Activated naive CD4-positive, alpha-beta T cell treated with anti-CD3 and anti-CD28 coated beads, Interleukin-2, amount 10 ng/mL, durations not matched to agents 7 days and 5 days (primary cell): ENCODE data around the gene ABHD14A.

Experiments
- CTCF ChIA-PET: fragments of 350-600 bp; sonication (Branson Sonifier 250); formaldehyde crosslinking; loops from one replicate; lab custom pipeline; 2021; ENCODE audit warnings: antibody characterized with exemption; lab: Charles Lee
- DNase-seq: peaks from one replicate; pipeline ENCODE4 v3.0.0-alpha.2; 2020
- H3K27ac Mint-ChIP-seq: one replicate; pipeline ENCODE4 v1.8.0; 2021; ENCODE audit warnings: mild to moderate bottlenecking, moderate library complexity, mixed read lengths
- H3K27me3 Mint-ChIP-seq: one replicate; pipeline ENCODE4 v1.8.0; 2021; ENCODE audit warnings: mild to moderate bottlenecking, mixed read lengths
- H3K36me3 Mint-ChIP-seq: one replicate; pipeline ENCODE4 v1.8.0; 2021; ENCODE audit warnings: mixed read lengths
- H3K4me1 Mint-ChIP-seq: one replicate; pipeline ENCODE4 v1.8.0; 2021; ENCODE audit warnings: mixed read lengths
- H3K4me3 Mint-ChIP-seq: one replicate; pipeline ENCODE4 v1.8.0; 2021; ENCODE audit warnings: mild to moderate bottlenecking, moderate library complexity, mixed read lengths
- H3K9me3 Mint-ChIP-seq: one replicate; pipeline ENCODE4 v1.8.0; 2021; ENCODE audit warnings: mixed read lengths

Gene ABHD14A

DNA sequence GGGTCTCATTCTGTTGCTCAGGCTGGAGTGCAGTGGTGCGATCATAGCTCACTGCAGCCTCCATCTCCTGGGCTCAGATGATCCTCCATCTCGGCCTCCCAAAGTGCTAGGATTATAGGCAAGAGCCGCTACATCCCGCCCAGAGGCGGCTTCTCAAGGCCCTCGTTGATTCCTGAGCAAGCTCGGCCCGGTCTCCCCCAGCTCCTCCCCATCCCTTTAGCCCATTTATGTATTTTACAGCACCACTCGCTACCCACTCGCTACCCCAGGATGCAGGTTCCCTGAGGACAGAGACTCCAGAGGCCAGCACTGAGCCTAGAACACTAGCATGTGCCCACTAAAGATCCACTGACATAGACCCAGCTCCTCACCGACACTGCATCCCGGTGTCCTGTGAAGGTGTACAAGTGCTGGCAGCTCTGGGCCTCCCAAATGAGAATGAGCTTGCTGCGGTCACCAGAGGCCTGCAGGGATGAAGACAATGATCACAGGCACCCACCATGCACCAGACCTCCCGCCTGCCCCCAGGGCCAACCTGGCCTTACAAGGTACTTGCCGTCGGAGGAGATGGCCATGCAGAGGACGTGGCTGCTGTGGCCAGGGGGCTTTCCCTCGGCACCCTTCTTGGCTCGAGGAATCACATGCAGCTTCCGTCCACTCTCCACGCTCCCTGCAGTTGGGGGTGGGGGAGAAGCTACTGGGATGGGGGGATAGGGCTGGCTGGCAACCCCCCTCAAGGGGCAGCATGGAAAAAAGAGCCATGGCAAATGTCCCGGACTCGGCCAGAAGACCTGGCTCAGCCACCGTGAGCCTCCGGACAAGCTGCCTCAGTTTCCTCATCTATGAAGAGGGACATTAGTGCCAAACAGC, 38.7 kb upstream of the ABHD14A start:
- Mint-ChIP-seq H3K9me3 (no peaks in the 10 kb centered on the region), H3K36me3 (peaks cover 36% of the 10 kb centered on the region), H3K4me1 (peaks cover 23% of the 10 kb centered on the region), H3K27ac (peak overlapping the region; percentile 11), H3K4me3 (no peak overlapping the region), H3K27me3 (no peaks in the 10 kb centered on the region)
- DNase-seq = no peak
- CTCF ChIA-PET = interaction anchor here (1.3 kb wide), 1 partner anchor 187 kb away, joined by 3 read pairs; no protein-coding TSS in a partner anchor

DNA sequence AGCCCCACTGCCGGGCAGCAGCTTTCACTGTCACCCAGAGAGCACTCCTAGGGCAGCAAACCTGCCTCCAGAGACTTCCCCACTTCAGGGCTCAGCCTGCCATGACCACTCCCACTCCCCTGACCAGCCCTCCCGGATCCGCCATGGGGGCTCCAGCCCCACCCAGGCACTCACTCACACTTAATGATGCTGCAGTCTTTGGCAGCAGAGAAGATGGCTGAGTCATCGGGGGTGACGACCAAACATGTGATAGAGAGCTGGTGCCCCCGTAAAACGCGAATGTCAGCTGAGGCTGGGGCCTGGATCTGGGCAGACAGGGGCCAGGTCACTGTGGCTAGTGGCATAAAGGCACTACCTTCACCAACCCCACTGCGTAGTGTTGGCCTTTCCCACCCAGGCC, 37.9 kb upstream of the ABHD14A start:
- Mint-ChIP-seq H3K27me3 (no peaks in the 10 kb centered on the region), H3K36me3 (peaks cover 35% of the 10 kb centered on the region), H3K4me1 (peaks cover 28% of the 10 kb centered on the region), H3K27ac (no peak overlapping the region), H3K9me3 (no peaks in the 10 kb centered on the region), H3K4me3 (no peak overlapping the region)
- no peak for DNase-seq
- CTCF ChIA-PET = interaction anchor here (1.3 kb wide), 1 partner anchor 212 kb away, joined by 3 read pairs; no protein-coding TSS in a partner anchor

DNA sequence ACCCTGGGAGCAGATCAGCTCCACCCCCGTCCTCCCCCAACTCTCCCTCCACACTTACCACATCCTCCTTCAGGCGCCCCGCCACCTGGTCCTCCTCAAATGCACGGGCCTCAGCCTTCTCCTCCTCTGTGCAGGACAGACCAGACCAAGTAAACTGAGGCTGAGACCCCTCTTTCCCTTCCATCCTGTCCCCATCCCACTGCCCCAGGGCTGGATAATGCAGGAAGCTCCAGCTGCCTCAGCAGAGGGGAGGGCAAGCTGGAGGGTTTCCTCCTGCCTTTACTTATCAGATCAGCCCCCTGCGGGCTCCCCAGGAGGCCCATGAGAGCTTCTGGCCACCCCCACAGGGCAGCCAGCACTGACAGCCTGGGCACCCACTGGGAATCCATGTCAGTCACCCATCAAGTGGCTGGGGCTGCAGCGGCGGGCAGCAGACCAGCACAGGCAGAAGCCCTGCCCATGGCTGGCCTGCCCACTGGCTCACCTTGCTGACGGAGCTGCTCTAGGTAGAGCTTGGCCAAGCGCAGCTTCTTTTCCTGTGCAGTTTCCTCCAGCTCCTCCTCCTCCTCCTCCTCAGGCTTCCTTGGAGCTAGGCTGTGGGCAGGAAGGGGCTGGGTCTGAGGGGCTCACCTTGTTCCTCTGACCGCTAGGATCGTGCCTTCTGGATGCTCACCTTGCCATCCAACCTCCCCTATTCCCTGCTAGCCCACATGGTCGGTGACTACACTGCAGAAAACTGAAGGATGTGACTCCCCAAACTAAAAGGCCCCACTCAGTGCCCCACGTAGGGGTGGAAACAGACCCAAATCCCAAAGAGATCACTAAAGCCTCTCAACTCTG, 37.0 kb upstream of the ABHD14A start:
- CTCF ChIA-PET = interaction anchor here (1.3 kb wide), 1 partner anchor 211 kb away, joined by 3 read pairs; no protein-coding TSS in a partner anchor
- no peak overlapping the region for H3K27ac Mint-ChIP-seq
- no peaks in the 10 kb centered on the region for H3K27me3 Mint-ChIP-seq
- H3K4me3 Mint-ChIP-seq = no peak overlapping the region
- no peaks in the 10 kb centered on the region for H3K9me3 Mint-ChIP-seq
- no peak for DNase-seq
- H3K36me3 Mint-ChIP-seq = peaks cover 33% of the 10 kb centered on the region
- H3K4me1 Mint-ChIP-seq = peaks cover 35% of the 10 kb centered on the region

DNA sequence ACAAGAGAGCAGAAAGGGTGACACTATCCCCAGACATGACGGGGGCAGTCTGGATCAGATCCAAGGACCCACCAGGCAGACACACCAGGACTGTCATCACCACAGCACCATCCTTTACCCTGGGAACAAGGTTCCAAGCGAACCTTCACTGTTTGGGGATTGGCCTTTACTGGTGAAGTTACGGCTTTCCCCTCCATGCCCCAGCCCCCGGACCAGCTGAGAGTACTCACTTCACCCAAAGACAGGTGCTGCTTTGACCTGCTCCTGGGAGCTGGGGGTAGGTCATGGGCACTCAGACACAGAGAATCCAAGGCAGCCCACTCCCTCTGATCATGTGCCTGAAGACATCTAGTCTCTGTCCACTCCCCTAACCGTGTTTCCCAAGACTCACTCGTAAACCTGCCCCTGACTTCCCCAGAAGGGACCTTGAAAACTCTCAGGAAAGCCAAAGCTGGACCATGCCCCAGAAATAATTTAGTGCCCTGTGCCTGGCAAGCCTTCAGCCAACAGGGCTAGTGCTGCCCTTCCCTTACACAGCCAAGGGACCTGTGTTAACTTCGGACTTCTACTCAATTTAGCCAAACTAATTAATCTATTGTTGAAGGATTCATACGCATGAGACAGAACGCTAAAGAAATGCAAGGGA, 36.0 kb upstream of the ABHD14A start:
- Mint-ChIP-seq H3K27me3 (no peaks in the 10 kb centered on the region), H3K4me3 (no peak overlapping the region), H3K27ac (no peak overlapping the region)

DNA sequence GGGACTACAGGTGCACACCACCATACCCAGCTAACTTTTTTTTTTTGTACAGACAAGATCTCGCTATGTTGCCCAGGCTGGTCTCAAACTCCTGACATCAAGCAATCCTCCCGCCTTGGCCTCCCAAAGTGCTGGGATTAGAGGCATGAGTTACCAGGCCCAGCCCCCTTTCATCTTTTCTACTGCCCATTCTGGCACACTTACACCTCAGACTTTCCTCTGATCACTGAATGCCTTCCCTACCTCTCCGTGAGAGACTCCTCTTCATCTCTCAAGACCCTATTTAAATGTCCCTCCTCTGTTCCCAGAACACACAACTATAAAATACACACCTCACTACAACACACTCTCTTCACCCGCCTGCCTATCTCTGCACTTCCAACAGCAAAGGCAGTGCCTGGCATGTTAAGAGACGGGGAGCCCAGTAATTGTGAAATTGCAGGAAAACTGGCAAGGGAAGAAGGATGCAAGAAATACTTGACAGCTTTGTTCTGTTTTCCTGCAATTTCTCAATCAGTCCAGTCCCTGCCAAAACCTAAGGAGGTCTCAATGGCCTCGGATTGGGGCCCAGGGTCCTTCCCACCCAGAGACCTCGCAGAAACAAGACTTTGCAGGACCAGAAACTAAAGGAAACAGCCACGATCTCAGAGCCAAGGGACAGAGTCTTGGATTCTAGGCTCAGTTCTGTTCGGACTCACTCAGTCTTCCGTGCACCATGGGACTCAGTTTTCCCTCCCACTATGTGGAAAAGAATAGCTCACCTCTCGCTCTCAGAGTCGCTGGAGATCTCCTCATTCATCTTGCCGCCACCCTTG, 34.0 kb upstream of the ABHD14A start:
- CTCF ChIA-PET = interaction anchor here (0.6 to 3.4 kb wide), 11 partner anchors 8 to 471 kb away, joined by 3 to 24 read pairs (median 4); partner anchors contain the start of genes ABHD14A and ABHD14B
- Mint-ChIP-seq H3K27me3 (no peaks in the 10 kb centered on the region), H3K36me3 (peaks cover 21% of the 10 kb centered on the region), H3K27ac (peak overlapping the region; percentile 67), H3K4me1 (peaks cover 39% of the 10 kb centered on the region), H3K4me3 (peak overlapping the region; percentile 87), H3K9me3 (no peaks in the 10 kb centered on the region)
- DNase-seq = no peak

More for the DNA sequence above, 36.0 kb upstream of the ABHD14A start:
- CTCF ChIA-PET = no interaction called here
- peaks cover 30% of the 10 kb centered on the region for H3K36me3 Mint-ChIP-seq
- peaks cover 39% of the 10 kb centered on the region for H3K4me1 Mint-ChIP-seq
- H3K9me3 Mint-ChIP-seq = no peaks in the 10 kb centered on the region
- DNase-seq = no peak

DNA sequence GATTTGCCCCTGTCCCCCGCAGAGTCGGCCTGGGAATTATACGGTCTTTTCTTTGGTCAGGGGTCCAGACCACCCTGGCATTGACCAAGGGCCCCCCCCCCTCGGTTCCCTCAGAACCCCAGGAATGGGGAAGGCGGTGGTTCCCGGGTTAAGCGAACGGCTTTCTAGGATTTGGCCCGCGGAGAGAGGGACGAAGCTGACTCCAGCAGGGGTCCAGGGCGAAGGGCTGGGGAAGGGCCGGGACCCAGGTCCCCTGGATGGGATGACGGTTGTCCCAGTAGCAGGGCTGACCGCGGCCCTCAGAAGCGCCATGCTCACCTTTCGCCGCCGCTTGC, 33.4 kb upstream of the ABHD14A start:
- Mint-ChIP-seq H3K27me3 (no peaks in the 10 kb centered on the region), H3K4me1 (peaks cover 39% of the 10 kb centered on the region), H3K36me3 (peaks cover 17% of the 10 kb centered on the region), H3K9me3 (no peaks in the 10 kb centered on the region), H3K27ac (peak overlapping the region; percentile 91), H3K4me3 (peak overlapping the region; percentile 87)
- CTCF ChIA-PET = interaction anchor here (0.6 to 3.4 kb wide), 12 partner anchors 8 to 471 kb away, joined by 3 to 24 read pairs (median 4); partner anchors contain the start of genes ABHD14A and ABHD14B
- DNase-seq = no peak

DNA sequence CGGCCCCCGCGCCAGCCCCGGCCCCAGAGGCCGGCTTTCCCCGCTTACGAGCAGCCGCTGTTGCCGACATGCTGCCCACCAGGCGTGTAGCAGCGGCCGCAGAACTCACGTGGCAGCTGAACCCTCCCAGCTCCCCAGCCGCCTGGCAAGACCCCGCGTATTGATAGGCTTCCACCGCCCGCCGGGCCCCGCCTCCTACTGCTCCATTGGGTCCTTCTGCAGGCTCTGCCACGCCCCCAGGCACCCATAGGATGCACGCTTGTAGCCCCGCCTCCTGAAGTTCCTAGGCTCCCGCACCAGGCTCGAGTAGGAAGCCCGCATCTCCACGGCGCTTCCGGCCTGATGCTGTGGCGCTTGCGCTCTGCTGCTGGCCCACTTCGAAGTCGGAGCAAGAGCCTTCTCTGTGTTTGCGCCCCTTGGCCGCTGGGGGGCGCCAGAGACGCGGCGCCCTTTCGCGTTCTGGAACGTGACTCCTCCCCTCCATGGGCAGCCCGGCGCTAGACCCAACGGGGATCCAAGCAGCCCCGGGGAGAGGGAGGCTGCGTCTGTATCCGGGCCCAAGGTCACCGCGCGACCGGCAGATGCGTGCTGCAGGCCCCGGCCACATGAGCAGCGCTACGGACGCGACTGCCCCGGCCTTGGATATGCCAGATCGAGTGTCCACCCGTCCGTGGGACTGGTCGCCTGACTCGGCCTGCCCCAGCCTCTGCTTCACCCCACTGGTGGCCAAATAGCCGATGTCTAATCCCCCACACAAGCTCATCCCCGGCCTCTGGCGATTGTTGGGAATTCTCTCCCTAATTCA, 32.9 kb upstream of the ABHD14A start, which contains the start of the genes PARP3 and RRP9:
PARP3 (plus strand) TSS at position 566 of the 805 bp plus-strand sequence. CDS start 993 bp downstream, outside the sequence.
RRP9 (minus strand) TSS at position 107 of the 805 bp plus-strand sequence; CDS start at position 70, 37 bp downstream.
- CTCF ChIA-PET = interaction anchor here (0.6 to 3.4 kb wide), 23 partner anchors 9 to 470 kb away, joined by 3 to 24 read pairs (median 4); partner anchors contain the start of genes ABHD14A, ABHD14B, ACY1 and DUSP7
- Mint-ChIP-seq H3K4me1 (peaks cover 39% of the 10 kb centered on the region), H3K36me3 (peaks cover 15% of the 10 kb centered on the region), H3K4me3 (peak within 1 kb of the TSS; percentile 87), H3K27me3 (no peaks in the 10 kb centered on the region), H3K27ac (peak within 1 kb of the TSS; percentile 91), H3K9me3 (no peaks in the 10 kb centered on the region)
- DNase-seq = peak; percentile 100

DNA sequence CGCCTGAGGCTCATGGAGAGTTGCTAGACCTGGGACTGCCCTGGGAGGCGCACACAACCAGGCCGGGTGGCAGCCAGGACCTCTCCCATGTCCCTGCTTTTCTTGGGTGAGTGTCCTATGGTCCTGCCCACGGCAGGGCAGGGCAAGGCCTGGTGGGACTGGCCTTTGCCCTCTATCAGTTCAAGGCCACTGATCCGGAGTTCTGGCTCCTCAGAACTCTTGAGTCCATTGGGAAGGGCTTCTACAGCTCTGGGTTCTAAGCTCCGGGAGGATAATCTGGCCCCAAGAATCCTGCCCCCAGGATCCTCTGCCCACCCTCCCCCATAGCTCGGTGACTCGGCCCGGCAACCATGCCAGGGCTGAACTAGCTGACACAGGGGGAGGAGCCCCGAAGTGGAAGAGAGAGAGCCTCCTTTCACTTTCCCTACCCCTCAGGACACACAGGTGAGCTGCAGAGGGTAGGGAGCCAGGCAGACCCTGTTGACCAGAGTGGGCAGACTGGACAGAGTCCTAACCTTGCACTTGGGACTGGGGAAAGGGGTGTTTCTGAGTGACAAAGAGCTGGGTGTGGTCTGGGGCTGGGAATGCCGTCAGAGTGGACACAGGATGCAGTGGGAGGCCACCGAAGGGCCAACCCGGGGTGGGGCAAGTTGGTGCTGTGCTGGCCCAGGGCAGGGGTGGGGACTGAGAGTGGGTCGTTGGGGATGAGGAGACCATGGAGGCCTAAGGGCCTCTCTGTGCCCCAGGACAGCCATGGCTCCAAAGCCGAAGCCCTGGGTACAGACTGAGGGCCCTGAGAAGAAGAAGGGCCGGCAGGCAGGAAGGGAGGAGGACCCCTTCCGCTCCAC, 32.0 kb upstream of the ABHD14A start:
- peak; percentile 78 for DNase-seq
- H3K27me3 Mint-ChIP-seq = no peaks in the 10 kb centered on the region
- peak overlapping the region; percentile 91 for H3K27ac Mint-ChIP-seq
- H3K4me1 Mint-ChIP-seq = peaks cover 39% of the 10 kb centered on the region
- peaks cover 10% of the 10 kb centered on the region for H3K36me3 Mint-ChIP-seq
- CTCF ChIA-PET = interaction anchor here (0.7 to 3.4 kb wide), 16 partner anchors 10 to 289 kb away, joined by 3 to 24 read pairs (median 3); partner anchors contain the start of genes ABHD14A, ABHD14B, ACY1 and DUSP7
- peak overlapping the region; percentile 87 for H3K4me3 Mint-ChIP-seq
- H3K9me3 Mint-ChIP-seq = no peaks in the 10 kb centered on the region

DNA sequence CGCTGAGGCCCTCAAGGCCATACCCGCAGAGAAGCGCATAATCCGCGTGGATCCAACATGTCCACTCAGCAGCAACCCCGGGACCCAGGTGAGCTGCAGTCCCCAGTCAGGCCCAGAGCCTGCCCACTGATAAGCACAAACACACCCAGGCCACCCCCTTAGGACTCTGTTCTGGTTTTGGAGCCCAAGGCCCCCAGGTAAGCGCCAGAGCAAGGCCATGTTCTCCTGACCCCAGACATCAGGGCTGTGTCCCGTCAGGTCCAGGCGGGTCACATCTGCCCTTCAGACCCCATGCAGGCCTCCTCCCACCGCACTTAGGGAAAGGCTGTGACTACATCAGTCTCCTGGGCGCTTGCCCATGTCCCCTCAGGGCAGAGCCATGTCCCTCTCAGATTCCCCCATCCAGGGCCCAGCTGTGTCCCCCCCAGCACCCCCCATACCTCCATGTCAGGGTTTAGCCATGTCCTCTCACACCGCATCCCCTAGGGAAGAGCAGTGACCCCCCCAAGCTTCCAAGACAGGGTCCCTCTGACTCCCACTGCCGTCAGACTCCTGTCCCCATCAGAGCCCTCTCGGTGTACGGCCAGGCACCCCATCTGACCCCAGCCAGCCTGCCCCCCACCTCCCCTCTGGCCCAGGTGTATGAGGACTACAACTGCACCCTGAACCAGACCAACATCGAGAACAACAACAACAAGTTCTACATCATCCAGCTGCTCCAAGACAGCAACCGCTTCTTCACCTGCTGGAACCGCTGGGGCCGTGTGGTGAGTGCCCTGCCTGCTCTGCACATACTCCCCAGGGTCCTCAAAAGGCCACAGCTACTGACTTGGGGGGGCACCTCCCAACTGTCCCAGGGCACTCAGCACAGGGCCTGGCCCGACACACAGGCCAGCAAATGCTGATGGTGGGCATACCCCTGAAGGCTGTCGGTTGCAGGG, 31.1 kb upstream of the ABHD14A start:
- H3K27ac Mint-ChIP-seq = peak overlapping the region; percentile 30
- peaks cover 35% of the 10 kb centered on the region for H3K4me1 Mint-ChIP-seq
- H3K36me3 Mint-ChIP-seq = peaks cover 4% of the 10 kb centered on the region
- CTCF ChIA-PET = interaction anchor here (0.9 to 3.4 kb wide), 7 partner anchors 30 to 288 kb away, joined by 3 to 24 read pairs (median 3); partner anchors contain the start of genes ABHD14A, ABHD14B and ACY1
- no peaks in the 10 kb centered on the region for H3K9me3 Mint-ChIP-seq
- H3K4me3 Mint-ChIP-seq = no peak overlapping the region
- DNase-seq = no peak
- no peaks in the 10 kb centered on the region for H3K27me3 Mint-ChIP-seq

DNA sequence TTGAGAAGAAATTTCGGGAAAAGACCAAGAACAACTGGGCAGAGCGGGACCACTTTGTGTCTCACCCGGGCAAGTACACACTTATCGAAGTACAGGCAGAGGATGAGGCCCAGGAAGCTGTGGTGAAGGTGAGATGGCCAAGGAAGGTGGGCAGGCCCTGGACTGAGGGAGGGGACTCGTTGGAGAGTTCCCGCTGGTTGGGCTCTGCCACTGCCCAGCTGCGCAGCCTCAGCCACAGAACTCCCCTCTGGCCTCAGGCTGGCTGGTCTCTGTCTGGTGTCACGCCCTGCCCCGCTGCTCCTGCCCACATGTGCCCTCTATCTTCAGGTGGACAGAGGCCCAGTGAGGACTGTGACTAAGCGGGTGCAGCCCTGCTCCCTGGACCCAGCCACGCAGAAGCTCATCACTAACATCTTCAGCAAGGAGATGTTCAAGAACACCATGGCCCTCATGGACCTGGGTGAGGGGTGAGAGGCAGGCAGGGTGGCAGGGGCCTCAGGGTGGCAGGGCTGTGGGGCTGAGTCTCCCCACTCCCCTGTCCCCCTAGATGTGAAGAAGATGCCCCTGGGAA, 30.3 kb upstream of the ABHD14A start:
- H3K4me3 Mint-ChIP-seq = no peak overlapping the region
- H3K36me3 Mint-ChIP-seq = no peaks in the 10 kb centered on the region
- CTCF ChIA-PET = no interaction called here
- no peaks in the 10 kb centered on the region for H3K27me3 Mint-ChIP-seq
- peaks cover 31% of the 10 kb centered on the region for H3K4me1 Mint-ChIP-seq
- H3K27ac Mint-ChIP-seq = no peak overlapping the region
- no peak for DNase-seq
- no peaks in the 10 kb centered on the region for H3K9me3 Mint-ChIP-seq
